ENCODE measurements around the gene PAM.

The PAM gene

GRCh38 chr5:102830241-102830640 lies 75.1 kb downstream of the PAM start:
- Histone ChIP-seq H3K27ac (no peak overlapping the region), H3K4me3 (ENCODE audit: low read depth, low read length) (no peak overlapping the region), H3K36me3 (no peaks in the 10 kb centered on the region), H3K27me3 (ENCODE audit: insufficient read depth, low read depth, severe bottlenecking) (no peaks in the 10 kb centered on the region), H3K9me3 (ENCODE audit: severe bottlenecking) (no peaks in the 10 kb centered on the region)
- DNase-seq, result no peak
- TF ChIP-seq CTCF (IDR thresholded peaks at IDR 0.05; ENCODE audit: low read depth, low read length), result no peak

- H3K4me3 ChIP-seq (ENCODE audit: low read depth, low read length), result no peak overlapping the region
- no peak for TF ChIP-seq CTCF (IDR thresholded peaks at IDR 0.05; ENCODE audit: low read depth, low read length)
- no peak for DNase-seq
- H3K27ac ChIP-seq, result no peak overlapping the region
- H3K36me3 ChIP-seq, result no peaks in the 10 kb centered on the region
- no peaks in the 10 kb centered on the region for H3K9me3 ChIP-seq (ENCODE audit: severe bottlenecking)
- H3K27me3 ChIP-seq (ENCODE audit: insufficient read depth, low read depth, severe bottlenecking), result no peaks in the 10 kb centered on the region
Observed at GRCh38 chr5:102832445-102832844, 77.3 kb downstream of the PAM start.

DNA sequence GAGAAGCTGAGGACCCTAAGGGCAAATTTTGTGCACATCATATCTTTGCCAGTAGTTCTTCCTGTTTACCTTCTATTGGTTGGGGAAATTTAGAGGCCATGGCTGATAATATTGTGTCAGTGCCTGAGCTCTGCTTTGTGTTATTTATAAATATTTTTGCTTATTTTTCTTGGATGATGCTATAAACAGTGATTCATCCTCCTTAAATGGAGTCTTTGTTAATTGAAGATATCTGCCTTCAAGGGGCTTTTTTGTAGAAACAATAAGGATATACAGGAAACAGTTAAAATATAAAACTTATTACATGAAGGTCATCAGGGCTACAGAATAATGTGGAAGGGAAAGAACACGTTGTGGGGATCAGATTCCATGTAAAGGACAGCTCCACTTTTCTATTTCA lies 78.0 kb downstream of the PAM start:
- Histone ChIP-seq H3K4me3 (ENCODE audit: low read depth, low read length) (no peak overlapping the region), H3K27ac (no peak overlapping the region), H3K9me3 (ENCODE audit: severe bottlenecking) (no peaks in the 10 kb centered on the region), H3K36me3 (no peaks in the 10 kb centered on the region), H3K27me3 (ENCODE audit: insufficient read depth, low read depth, severe bottlenecking) (no peaks in the 10 kb centered on the region)
- TF ChIP-seq CTCF (IDR thresholded peaks at IDR 0.05; ENCODE audit: low read depth, low read length), result no peak
- DNase-seq, result no peak

DNA sequence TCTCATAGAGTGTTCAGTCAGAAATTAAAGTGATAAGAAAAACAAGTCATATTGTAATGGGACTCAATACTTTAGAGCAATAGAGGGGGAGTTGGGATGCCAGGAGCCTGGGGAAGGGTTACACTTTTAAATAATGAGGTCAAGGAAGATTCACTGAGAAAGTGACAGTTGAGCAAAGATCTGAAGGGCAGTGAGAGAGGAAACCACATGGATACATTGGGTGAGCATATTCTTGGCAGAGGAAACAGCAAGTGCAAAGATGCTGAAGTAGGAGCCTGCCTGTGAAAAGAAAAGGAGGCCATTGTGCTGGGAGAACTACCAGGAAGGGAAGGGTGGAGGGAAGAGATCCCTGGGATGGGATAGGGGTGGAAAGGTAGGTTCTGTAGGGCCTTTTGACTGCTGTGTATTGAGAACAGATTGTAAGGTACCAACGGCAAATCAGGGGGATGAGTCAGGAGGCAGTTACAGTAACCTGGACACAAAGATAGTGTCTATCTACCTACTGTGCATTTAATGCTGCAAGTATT lies 79.4 kb downstream of the PAM start:
- no peak overlapping the region for H3K27ac ChIP-seq
- no peak overlapping the region for H3K4me3 ChIP-seq (ENCODE audit: low read depth, low read length)

GRCh38 chr5:102835717-102836116 lies 80.6 kb downstream of the PAM start:
- Histone ChIP-seq H3K27ac (no peak overlapping the region), H3K4me3 (ENCODE audit: low read depth, low read length) (no peak overlapping the region), H3K36me3 (no peaks in the 10 kb centered on the region), H3K9me3 (ENCODE audit: severe bottlenecking) (no peaks in the 10 kb centered on the region), H3K27me3 (ENCODE audit: insufficient read depth, low read depth, severe bottlenecking) (no peaks in the 10 kb centered on the region)
- no peak for DNase-seq
- TF ChIP-seq CTCF (IDR thresholded peaks at IDR 0.05; ENCODE audit: low read depth, low read length), result no peak

More for the DNA sequence above, 79.4 kb downstream of the PAM start:
- TF ChIP-seq CTCF (IDR thresholded peaks at IDR 0.05; ENCODE audit: low read depth, low read length), result no peak
- H3K36me3 ChIP-seq, result no peaks in the 10 kb centered on the region
- H3K9me3 ChIP-seq (ENCODE audit: severe bottlenecking), result no peaks in the 10 kb centered on the region
- H3K27me3 ChIP-seq (ENCODE audit: insufficient read depth, low read depth, severe bottlenecking), result no peaks in the 10 kb centered on the region
- DNase-seq, result no peak

DNA sequence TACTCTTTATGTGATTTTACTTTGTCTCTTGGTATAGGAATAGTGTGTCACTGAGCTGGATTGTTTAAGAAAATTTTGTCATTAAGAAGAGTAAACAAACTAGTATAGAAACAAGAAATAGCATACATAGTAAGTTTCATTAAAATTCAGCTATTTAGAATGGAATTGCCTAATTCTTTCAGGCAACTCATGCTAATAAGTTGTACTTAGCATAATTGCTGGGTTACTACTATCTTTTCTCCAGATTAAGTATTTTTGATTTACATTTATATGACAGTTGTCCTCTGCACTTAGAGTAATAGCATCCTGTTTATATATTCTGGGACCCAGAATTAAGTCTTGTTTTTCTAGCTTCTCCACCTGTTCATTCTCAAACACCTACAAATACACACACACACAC lies 85.9 kb downstream of the PAM start:
- Histone ChIP-seq H3K4me3 (ENCODE audit: low read depth, low read length) (no peak overlapping the region), H3K9me3 (ENCODE audit: severe bottlenecking) (no peaks in the 10 kb centered on the region), H3K27ac (no peak overlapping the region), H3K27me3 (ENCODE audit: insufficient read depth, low read depth, severe bottlenecking) (no peaks in the 10 kb centered on the region), H3K36me3 (no peaks in the 10 kb centered on the region)
- no peak for TF ChIP-seq CTCF (IDR thresholded peaks at IDR 0.05; ENCODE audit: low read depth, low read length)
- no peak for DNase-seq

All from WERI-Rb-1 (cell line).